Ishikawa (cell line): ENCODE data around the gene QSER1.
A peak's percentile ranks its signal among the peaks of the same experiment; 100 is the strongest.

Experiments used
- CEBPB ChIP-seq: IDR thresholded peaks from 2 replicates; pipeline ENCODE4 v1.6.1; 2012
- CREB1 ChIP-seq: IDR thresholded peaks from 2 replicates; pipeline ENCODE4 v1.6.1; 2012; ENCODE audit warnings: low read depth
- EGR1 ChIP-seq: IDR thresholded peaks from 2 replicates; pipeline ENCODE4 v1.6.1; 2012
- EP300 ChIP-seq: IDR thresholded peaks from 2 replicates; pipeline ENCODE4 v1.6.1; 2012; ENCODE audit warnings: borderline replicate concordance
- FOXM1 ChIP-seq: IDR thresholded peaks from 2 replicates; pipeline ENCODE4 v1.6.1; 2012; ENCODE audit warnings: low read depth, borderline replicate concordance
- NFIC ChIP-seq: IDR thresholded peaks from 2 replicates; pipeline ENCODE4 v1.6.1; 2012
- RAD21 ChIP-seq: IDR thresholded peaks from 2 replicates; pipeline ENCODE4 v1.6.1; 2012; ENCODE audit warnings: low read depth
- TAF1 ChIP-seq: IDR thresholded peaks from 2 replicates; pipeline ENCODE4 v1.6.1; 2012; ENCODE audit warnings: low read depth, mild to moderate bottlenecking
- TCF12 ChIP-seq: IDR thresholded peaks from 2 replicates; pipeline ENCODE4 v1.6.1; 2012; ENCODE audit warnings: low read depth
- TEAD4 ChIP-seq: IDR thresholded peaks from 2 replicates; pipeline ENCODE4 v1.6.1; 2012
- YY1 ChIP-seq: IDR thresholded peaks from 2 replicates; pipeline ENCODE4 v1.6.1; 2012; ENCODE audit warnings: low read depth
- ZBTB7A ChIP-seq: IDR thresholded peaks from 2 replicates; pipeline ENCODE4 v1.6.1; 2012; ENCODE audit warnings: low read depth
- TF ChIP-seq, protein P1 (sequence below): IDR thresholded peaks from 2 replicates; pipeline ENCODE4 v1.6.1; 2012; ENCODE audit warnings: low read depth, mild to moderate bottlenecking
- TF ChIP-seq, protein P2 (sequence below): IDR thresholded peaks from 2 replicates; pipeline ENCODE4 v1.6.1; 2012
- TF ChIP-seq, protein P3 (sequence below): IDR thresholded peaks from 2 replicates; pipeline ENCODE4 v1.6.1; 2012

QSER1 gene

DNA sequence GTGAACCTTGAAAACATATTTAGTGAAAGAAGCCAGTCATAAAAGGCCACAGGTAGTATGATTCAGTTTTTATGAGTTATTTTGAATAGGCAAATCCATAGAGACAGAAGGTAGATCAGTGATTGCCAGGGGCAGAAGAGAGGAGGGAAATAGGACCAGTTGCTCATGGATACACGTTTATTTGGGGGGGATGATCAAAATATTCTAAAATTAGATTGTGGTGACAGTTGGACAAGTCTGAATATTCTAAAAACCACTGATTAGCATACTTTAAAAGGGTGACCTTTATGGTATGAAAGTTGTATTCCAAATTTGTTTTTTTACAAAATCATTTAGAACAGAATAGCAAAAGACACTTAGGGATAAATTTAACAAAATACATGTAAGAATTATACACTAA lies 28.6 kb downstream of the QSER1 start:
- TF ChIP-seq EP300 (no peak), CEBPB (no peak), NFIC (no peak)

DNA sequence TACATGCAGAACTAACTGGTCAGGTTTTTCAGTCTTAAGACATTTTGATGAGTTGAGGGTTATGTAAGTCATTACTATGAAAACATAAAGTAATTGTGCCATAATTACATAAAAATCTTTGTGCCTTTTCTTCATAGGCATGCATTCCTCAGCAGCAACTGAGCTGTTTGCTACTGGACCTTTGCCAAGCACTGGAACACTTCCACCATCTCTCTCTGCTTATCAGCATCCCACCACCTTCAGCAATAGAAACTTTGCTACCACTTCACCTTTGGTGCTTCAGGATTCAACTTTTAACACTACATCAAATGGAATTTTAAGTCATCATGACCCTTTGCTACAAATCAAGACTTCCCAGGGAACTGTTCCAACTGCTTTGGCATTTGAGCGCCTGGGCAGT lies 39.0 kb downstream of the QSER1 start:
- TF ChIP-seq EP300, result no peak

DNA sequence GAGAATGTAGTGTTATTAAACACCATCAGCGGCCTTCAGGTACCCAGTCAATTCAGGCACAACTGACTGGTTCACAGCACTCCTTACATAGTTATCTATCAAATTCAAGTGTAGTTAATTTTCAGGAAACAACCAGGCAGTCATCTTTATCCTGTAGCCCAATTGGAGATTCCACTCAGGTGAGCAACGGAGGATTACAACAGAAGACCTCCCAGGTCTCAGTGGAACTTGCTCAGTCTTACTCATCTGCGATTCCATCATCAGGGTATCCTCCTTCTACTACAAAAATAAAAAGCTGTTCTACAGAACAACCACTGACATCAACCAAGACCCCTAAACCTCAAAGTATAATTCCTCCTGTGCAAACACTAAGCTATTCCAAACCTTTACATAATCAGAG lies 39.6 kb downstream of the QSER1 start:
- no peak for TF ChIP-seq TAF1
- no peak for TF ChIP-seq TCF12
- TF ChIP-seq, protein P1, sequence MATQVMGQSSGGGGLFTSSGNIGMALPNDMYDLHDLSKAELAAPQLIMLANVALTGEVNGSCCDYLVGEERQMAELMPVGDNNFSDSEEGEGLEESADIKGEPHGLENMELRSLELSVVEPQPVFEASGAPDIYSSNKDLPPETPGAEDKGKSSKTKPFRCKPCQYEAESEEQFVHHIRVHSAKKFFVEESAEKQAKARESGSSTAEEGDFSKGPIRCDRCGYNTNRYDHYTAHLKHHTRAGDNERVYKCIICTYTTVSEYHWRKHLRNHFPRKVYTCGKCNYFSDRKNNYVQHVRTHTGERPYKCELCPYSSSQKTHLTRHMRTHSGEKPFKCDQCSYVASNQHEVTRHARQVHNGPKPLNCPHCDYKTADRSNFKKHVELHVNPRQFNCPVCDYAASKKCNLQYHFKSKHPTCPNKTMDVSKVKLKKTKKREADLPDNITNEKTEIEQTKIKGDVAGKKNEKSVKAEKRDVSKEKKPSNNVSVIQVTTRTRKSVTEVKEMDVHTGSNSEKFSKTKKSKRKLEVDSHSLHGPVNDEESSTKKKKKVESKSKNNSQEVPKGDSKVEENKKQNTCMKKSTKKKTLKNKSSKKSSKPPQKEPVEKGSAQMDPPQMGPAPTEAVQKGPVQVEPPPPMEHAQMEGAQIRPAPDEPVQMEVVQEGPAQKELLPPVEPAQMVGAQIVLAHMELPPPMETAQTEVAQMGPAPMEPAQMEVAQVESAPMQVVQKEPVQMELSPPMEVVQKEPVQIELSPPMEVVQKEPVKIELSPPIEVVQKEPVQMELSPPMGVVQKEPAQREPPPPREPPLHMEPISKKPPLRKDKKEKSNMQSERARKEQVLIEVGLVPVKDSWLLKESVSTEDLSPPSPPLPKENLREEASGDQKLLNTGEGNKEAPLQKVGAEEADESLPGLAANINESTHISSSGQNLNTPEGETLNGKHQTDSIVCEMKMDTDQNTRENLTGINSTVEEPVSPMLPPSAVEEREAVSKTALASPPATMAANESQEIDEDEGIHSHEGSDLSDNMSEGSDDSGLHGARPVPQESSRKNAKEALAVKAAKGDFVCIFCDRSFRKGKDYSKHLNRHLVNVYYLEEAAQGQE, result no peak
- no peak for TF ChIP-seq RAD21
- no peak for TF ChIP-seq EP300
- TF ChIP-seq ZBTB7A, result no peak
- TF ChIP-seq FOXM1, result no peak
- TF ChIP-seq YY1, result no peak
- TF ChIP-seq TEAD4, result no peak
- no peak for TF ChIP-seq EGR1
- TF ChIP-seq, protein P2, sequence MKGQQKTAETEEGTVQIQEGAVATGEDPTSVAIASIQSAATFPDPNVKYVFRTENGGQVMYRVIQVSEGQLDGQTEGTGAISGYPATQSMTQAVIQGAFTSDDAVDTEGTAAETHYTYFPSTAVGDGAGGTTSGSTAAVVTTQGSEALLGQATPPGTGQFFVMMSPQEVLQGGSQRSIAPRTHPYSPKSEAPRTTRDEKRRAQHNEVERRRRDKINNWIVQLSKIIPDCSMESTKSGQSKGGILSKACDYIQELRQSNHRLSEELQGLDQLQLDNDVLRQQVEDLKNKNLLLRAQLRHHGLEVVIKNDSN, result no peak
- TF ChIP-seq CREB1, result no peak

DNA sequence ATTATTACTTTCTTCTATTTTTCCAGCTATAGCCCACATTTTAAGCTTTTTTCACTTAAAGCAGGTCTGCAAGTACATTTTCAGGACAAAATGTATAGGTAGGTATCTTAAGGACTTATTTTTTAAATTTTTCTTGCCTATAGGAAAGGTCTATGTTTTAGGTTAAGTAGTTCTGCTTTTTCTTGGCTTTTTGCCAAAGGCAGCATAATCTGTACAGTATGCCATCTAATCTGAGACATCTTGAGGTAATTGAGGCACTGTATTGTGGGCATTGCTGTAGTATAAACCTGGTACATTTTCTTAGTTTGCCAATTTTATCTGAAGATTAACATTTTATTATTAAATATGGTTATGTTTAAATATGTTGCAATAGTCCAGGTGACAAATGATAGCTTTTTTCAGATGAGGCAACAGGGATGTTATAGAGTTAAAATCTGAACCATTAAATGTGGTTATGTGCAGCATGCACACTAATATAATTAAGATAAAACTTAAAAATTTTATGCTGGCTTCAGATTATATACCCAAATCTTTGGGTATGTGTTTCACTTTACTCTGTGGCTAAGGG lies 42.9 kb downstream of the QSER1 start:
- TF ChIP-seq, protein P2, result no peak
- TF ChIP-seq, protein P1, result no peak
- TF ChIP-seq TCF12 (no peak), CEBPB (no peak), NFIC (peak; percentile 59), EP300 (no peak), EGR1 (no peak), YY1 (no peak), TEAD4 (no peak)

DNA sequence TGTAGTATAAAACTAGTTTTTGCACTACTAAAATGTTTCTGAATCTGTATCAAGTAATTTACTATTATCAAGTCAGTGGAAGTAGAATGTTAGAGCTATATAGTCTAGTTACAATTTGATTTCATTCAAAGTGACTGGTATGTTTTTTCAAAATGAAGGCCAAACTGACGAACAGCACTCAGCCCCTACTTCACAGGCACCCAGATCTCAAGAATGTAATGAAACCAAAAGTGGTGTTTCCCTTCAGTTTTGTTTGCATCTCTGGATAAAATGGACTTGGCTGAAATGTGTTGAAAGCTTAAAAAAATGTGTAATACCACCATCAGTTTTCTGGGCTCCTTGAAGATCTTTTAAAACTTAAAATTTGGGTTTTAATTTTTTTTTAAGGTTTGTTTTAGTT lies 46.4 kb downstream of the QSER1 start:
- TF ChIP-seq FOXM1 (no peak), TEAD4 (no peak), CREB1 (no peak), TCF12 (no peak), TAF1 (no peak), EGR1 (no peak)

DNA sequence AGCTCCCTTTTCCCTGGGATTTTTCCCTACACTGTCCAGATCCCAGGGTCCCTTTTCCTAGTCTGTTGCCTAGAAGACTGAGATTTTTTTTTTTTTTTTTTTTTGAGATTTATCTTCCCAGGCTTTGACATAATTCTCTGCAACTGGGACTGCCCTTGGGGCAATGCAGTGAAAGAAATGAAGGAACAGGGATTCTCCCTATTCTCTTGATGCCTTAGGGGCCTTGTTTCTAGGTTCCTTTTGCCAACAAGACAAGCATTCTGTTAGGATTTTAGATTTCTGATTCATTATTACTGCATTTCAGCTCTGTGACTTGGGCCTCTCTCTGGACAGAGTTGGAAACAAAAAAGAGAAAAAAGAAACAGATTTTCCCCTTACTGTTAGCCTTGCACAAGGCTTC lies 47.3 kb downstream of the QSER1 start:
- TF ChIP-seq YY1, result no peak
- TF ChIP-seq TCF12, result no peak
- TF ChIP-seq FOXM1, result no peak
- TF ChIP-seq, protein P1, result no peak
- no peak for TF ChIP-seq EP300
- no peak for TF ChIP-seq CREB1
- TF ChIP-seq, protein P3, sequence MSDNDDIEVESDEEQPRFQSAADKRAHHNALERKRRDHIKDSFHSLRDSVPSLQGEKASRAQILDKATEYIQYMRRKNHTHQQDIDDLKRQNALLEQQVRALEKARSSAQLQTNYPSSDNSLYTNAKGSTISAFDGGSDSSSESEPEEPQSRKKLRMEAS, result no peak
- TF ChIP-seq RAD21, result no peak
- TF ChIP-seq, protein P2, result no peak
- TF ChIP-seq TAF1, result no peak
- TF ChIP-seq TEAD4, result no peak
- TF ChIP-seq NFIC, result no peak
- TF ChIP-seq ZBTB7A, result no peak
- no peak for TF ChIP-seq CEBPB
